Left hindlimb (tissue), 1 donor: ENCODE measurements around the gene TMX2.
"Not testable (repeated sequence)": the region's sequence is repeated elsewhere in the genome, so short reads cannot be mapped to it uniquely, and the experiment has no call there.

Experiments used
- DNase-seq: peaks from one replicate; pipeline ENCODE4 v3.0.0-alpha.2; 2018

Gene TMX2

DNA sequence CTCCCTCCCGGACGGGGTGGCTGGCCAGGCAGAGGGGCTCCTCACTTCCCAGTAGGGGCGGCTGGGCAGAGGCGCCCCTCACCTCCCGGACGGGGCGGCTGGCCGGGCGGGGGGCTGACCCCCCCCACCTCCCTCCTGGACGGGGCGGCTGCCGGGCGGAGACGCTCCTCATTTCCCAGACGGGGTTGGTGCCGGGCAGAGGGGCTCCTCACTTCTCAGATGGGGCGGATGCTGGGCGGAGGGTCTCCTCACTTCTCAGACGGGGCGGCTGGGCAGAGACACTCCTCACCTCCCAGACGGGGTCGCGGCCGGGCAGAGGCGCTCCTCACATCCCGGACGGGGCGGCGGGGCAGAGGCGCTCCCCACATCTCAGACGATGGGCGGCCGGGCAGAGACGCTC is 4.3 kb downstream of the TMX2 start:
- DNase-seq: not testable (repeated sequence)

DNA sequence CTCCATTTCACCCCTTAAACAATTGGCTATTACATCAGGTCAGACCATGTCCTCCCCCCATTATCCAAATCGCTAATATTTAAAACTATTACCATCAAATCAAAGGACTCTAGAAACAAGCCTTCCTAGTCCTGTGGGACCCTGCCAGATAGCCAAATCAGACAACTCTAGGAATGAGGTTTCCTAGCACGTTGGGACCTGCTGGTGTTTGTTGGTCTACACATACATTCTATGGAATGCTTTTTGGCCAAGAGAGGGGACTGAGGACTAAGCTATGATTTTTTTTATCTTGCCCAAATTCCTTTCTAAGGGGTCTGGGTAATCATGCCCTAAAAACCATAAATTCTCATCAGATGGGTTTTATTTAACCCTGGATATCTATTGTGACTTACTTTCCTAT is 14.8 kb downstream of the TMX2 start:
- no peak for DNase-seq

DNA sequence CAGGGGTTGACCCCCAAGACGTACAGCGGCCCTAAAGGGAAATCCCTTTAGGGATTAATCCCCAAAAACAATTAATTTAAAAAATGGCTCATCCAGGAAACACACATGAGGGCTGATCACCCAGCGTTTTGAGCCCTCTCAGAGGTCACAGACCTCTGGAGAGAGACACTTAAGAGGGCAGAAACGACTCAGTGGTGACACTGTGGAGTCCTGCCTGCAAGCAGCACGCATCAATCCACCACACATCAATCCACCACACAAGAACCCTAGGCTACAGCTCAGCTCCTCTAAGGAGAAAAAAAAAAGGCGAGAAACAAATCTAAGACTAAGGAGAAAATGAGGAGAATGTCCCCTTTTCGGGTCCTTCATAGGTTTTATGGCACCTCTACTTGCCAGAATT is 16.4 kb downstream of the TMX2 start:
- DNase-seq: no peak

DNA sequence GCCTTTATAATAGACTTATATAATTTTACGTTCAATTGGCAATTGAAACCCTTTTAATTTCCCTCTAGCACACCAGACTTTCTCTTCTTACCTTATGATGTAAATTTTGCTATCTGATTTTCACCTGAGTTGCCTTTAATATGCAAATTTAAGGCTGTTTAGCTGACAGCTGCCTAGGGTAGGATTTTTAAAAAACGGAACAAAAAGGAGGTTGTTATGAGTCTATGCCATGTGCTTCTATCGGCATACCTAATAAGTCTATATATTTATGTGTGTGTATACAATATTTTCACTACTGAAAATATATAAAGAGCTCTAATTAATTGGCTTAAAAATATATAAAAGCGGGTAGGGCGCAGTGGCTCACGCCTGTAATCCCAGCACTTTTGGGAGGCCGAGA is 17.1 kb downstream of the TMX2 start:
- DNase-seq: no peak

DNA sequence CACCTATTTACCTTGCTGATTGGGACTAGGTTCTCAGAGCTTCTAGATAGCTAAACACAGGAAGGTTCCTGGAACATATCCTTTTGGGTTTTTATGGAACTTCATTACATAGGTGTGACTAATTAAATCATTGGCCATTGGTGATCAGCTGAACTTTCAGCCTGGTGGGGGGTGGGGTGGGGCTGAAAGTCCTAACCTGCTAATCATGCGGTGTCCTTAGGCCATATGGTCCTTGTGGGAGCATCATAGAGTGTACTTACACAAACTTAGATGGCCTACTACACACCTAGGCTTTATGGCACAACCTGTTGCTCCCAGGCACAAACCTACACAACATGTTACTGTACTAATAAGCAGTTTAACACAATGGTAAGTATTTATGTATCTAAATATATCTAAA is 20.3 kb downstream of the TMX2 start:
- no peak for DNase-seq

DNA sequence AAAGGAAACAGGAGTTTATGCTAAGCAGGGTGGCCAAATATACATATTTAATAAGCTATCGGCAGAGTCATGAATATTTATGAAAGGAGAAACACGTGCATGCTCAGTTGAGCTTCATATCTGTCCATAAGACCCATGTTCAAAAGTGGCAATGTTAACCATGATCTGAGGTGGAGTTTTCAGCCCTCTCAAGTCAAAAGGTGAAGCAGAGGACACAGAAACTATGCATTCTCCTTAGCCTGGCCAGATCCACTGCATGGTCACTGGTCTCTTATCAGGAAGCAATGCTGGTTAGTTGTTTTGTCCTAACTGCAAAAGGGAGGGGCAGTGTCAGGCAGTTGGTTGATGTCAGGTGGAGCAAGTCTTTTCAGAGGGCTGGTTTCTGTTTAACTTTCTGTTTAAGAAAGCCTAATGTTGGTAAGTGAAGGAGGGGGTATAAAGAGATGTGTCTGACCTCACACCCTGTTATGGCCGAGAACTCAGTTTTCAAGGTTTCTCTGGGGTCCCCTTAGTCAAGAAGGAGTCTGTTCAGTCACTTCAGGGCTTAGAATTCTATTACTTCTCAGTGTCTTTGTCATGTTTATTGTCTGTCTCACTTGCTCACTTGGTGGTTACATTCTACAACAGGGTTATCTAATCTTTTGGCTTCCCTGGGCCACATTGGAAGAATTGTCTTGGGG is 23.4 kb downstream of the TMX2 start:
- DNase-seq: no peak

DNA sequence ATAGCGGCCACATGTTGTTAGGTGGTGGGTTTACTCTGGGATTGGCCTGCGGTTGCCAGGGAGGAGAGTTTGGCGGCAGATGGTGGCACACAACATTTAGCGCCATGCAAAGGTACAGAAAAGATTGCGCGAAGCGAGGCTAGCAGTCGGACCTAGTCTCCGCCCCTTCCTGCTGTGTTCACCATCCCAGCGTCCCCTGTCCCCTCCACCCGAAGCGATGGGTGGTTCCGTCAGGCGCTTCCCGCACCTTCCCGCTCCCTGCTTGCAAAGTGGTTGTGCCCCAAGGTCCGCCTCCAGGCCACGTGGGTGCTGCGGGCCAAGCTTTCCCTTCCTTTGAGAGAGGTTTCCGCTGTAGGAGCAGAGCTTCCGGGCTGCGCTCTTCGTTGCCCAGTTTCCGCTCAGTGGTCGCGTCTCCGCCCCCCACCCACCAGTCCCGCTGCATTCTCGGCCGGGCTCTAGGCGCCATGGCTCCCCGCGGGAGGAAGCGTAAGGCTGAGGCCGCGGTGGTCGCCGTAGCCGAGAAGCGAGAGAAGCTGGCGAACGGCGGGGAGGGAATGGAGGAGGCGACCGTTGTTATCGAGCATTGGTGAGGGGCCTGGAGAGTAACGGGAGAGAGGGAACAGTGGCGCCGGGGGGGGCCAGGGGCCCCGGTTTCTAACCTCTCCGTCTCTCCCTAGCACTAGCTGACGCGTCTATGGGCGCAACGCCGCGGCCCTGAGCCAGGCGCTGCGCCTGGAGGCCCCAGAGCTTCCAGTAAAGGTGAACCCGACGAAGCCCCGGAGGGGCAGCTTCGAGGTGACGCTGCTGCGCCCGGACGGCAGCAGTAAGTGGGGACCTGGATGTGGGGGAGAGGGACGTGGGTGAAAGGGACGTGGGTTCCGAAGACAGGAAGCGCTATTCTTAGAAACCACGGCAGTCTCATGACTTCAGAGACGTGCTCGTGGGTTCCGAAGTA is 29.0 kb downstream of the TMX2 start, which contains the start of gene SELENOH:
Gene SELENOH, plus strand, starts transcription at position 360 of the 955 bp plus-strand sequence. Its CDS starts 105 bp downstream, at position 465.
- DNase-seq: peak; percentile 98

DNA sequence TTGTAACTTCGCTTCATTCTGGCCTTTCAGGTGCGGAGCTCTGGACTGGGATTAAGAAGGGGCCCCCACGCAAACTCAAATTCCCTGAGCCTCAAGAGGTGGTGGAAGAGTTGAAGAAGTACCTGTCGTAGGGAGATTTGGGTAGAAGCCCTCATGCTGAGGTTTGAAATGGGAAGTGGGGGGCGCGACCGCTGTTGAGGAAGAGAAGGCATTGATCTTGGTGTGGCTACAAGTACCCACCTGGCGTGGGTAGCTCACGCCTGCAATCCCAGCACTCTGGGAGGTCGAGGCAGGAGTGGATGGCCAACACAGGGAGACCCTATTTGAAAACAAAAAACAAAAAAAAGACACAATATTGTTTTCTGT is 29.7 kb downstream of the TMX2 start:
- DNase-seq: no peak

DNA sequence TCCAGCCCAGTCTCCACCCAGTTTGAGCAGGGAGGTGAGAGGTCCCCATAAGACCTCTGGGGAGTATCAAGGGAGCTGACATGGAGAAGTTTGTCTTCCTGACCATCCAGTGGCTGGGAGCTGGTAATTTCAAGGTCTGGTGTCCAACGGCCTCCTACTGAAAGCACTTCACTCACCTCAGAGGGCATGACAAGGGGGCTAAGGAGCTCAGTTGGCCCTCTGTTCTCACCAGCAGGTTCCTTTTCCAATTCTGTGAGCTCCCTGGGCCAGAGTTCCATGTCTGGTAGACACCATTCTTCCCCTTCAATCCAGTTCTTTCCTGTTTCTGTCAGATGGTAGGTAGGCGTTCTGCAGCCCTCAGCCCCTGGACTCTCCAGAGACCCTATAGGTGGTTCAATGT is 32.0 kb downstream of the TMX2 start:
- DNase-seq: no peak

DNA sequence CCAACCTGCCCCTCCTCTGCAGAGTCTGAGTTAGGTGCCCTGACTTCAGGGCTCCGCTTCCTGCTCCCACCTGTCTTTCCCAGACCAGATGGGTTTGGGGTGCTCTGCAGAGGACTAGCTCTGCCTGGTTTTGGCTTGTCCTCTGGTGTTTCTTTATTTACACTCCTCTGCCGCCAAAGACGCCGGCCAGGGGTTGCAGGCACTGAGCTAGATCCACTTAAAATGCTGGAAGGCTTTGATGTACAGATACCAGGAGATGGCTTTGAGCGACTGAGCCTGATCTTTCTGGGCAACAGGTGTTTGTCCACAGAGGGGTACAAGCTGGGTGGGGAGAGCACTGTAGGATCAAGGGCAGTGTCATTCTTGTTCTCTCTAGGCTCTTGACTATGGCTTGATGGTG is 32.8 kb downstream of the TMX2 start:
- DNase-seq: no peak

DNA sequence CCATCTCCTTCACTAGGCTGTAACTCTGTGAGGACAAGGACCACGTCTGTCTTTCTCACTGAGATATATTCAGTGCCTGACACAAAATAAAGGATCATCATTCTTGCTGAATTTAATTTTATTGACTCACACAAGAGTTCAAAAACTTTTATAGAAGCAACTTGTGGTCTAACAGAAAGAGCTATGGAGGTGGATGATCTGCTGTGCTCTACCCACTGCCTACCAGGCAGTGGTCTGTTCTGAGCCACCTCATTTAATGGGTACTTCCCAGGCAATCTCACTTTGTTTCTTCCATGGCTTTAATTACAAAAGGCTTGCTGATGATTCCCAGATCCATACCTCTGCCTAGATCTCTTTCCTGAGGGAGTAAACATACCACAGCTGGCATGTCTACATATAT is 34.5 kb downstream of the TMX2 start:
- DNase-seq: no peak

DNA sequence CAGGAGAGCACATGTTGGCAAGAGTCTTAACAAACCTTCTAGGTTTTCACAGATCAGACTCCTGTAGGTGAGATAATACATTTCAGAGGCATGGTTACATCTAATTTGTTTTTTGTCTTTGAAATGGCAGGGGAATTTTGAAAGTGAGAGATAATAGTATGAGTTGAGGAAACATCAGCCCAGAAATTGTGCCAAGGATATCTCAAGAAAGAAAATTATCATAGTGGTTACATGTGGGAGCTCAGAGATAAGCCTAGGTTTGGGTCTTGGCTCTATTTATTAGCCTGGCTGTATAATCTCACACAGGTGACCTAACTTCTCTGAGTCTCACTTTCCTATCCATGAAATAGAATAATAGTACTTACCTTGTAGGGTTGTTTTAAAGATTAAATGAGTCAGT is 38.8 kb downstream of the TMX2 start:
- no peak for DNase-seq

DNA sequence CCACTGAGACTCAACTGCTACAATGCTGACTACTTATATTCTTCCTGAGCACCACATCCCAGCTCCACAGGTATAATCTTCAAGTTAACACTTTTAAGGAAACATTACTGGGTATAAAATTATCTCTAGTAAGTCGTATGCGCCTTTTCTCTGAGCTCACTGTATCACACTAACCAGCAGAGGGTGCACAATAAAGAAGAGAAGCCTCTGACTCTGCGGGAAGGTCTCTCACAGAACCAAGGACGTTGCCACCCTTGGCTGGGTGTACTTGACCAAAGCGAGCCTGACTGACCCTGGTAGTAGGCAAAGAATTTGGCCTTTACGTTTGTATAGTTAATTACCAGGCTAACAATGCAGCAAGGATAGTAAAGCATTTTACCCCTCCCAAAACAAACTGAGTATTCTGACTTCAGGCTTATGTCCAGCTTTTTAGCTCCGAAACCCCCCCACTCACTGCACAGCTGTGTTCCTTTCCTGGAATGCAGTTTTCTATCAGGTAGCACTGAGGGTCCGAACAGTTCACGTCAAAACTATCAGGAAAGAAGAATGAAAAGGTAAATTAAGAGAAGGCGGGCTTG is 39.4 kb downstream of the TMX2 start, which contains the start of gene BTBD18:
Gene BTBD18, minus strand, starts transcription at position 144 of the 578 bp plus-strand sequence. CDS start 631 bp downstream, outside the sequence.
- no peak for DNase-seq

DNA sequence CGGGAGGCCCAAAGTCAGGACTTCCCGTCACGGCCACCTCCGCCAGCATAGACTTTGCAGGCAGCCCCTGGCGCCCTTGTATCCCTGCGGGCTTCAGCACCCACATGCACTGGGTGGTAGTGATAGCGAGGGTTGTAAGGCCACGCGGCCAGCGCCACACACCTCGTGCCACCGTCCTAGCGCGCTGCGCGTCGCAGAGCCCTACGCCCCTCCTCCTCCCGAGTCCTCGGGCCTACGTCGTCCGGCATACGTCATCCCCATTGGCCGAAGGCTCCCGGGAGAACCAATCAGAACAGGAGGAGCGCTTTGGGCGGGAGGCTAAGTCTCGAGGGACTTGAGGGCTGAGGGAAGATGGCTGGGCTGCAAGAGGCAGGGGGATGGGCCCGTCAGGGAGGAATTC is 40.6 kb downstream of the TMX2 start:
- DNase-seq: no peak

DNA sequence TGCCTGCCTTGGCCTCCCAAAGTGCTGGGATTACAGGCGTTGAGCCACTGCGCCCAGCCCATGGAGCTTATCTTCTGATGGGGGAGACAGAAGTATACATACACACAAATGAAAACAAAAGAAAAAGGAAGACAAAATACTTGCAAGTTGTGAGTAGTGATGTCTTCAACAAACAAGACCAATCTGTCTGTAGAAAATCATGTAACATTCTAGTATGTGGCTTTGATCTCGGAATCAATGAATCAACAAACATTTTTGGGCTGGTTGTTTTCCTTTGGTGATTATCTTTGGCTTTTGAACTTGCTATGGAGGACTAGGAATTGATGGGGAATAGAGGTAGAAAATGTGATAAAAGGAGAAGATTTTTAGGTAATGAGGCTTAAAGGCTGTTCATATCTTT is 45.8 kb downstream of the TMX2 start:
- DNase-seq: no peak

DNA sequence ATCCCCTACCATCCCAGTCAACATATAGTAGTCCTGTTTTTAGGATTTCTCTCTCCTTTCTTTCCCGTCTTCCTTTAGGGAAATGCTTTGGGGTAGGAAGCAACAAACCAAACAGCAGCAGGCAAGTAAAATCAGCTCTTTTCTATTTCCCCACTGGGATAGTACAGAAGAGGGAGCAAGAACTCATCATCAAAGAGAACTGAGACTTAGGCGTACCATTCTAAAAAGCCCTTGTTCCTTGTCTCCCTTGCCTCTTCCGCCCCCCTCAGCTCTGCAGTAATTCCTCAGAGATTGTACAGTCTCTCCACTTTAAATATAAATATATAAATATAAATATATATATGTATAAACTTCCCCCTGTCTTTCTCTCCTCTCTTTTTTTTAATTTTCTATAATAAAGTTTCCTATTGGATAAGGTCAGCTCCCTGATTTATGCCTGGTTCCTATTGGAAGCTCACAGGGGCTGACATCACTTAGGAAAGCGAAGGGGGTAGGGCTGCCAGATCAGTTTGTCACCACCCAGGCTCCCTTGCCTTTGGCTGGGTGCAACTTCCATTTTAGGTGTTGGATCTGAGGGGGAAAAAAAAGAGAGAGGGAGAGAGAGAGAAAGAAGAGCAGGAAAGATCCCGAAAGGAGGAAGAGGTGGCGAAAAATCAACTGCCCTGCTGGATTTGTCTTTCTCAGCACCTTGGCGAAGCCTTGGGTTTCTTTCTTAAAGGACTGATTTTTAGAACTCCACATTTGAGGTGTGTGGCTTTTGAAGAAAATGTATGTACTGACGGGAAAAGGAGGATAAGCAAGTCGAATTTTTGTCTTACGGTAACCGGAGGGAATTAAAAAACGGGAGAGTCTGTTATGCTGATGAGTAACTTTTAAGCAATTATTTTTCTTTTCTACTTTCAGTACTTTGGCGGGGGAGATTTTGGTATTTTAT is 49.2 kb downstream of the TMX2 start, which contains the start of gene CTNND1:
Gene CTNND1, plus strand, starts transcription at position 502 of the 934 bp plus-strand sequence. CDS start 29,677 bp downstream, outside the sequence.
- DNase-seq: peak; percentile 94

DNA sequence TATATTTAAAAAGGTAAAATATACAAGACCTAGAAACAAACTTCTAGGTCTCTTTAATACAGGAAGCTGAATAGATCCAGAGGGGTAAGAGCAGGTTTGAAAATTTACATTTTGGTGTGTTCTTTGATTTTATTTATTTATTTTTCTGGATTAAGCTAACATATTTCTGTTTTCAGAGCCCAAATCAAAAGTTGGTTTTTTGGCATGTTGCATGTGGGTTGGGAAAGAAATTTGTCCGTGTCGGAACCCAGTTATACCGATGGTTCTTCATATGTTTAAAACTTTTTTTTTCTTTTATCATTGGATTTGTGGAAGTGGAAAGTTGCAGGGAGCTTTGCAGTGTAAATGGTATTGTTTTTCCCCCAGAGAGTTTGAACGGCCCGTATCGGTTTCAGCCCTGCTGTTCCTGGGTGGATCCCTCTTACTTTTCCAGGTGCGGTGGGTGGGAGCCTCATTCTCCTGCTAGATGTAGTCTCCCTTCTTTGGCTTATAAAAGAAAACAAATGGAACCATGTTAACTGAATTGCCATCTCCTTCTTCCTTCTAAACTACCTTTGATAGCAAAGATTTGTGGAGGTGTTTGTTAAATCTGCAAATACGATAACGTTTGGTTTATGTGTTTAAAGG is 50.0 kb downstream of the TMX2 start:
- DNase-seq: peak; percentile 41

DNA sequence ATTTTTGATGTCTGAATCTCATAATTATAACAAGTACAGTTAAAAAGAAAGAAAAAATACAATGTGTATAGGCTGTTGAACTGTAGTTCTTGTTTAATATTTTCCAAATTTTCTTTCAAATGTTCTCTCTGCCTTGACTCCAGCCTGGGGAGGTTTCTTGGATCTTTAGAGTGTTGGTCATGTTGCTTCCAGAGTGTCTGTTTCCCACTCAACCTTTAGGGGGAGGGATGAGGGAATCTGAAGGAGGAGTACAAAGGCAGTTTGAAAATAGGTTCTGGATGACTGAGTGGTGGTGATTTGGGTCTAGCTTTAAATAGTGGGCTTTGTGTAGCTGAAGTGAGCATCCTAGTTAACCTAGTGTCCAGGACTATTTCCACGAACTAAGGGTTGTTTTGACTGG is 51.2 kb downstream of the TMX2 start:
- DNase-seq: peak; percentile 34

DNA sequence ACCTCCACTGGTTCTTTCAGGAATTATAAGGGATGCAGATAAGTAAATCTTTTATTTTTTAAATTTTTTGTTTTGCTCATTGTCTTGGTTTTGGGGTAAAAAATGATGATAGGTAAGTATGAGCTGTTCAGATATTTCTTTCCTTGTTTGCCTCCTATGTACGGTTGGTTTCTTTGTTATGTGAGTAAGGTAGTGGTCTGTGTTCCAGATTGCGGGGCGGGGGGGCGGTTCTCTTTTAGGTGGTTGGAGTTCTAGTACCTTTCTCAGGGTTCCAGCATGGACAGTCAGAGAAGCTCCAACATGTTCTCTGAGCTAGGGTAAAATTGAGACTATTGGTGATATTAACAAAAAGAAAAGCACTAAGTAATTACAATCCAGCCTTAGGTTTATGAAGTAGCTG is 51.6 kb downstream of the TMX2 start:
- no peak for DNase-seq

DNA sequence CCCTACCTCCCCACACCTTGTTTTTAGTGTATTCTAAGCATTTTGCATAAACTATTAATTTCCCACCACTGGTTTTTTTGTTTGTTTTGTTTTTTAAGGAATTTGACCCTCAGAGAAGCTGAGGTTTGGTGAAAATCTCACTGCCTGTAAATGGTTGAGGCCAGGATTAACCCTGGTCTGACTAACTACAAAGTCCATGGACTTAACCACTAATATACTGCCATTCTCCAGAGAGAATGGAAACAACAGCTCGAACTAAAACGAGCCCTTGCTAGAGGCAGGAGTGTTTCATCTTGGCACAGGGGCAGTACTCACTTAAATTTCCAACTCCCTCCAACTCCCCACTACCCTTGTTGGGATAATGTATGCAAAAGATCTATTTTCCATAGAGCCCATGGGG is 52.2 kb downstream of the TMX2 start:
- DNase-seq: no peak

DNA sequence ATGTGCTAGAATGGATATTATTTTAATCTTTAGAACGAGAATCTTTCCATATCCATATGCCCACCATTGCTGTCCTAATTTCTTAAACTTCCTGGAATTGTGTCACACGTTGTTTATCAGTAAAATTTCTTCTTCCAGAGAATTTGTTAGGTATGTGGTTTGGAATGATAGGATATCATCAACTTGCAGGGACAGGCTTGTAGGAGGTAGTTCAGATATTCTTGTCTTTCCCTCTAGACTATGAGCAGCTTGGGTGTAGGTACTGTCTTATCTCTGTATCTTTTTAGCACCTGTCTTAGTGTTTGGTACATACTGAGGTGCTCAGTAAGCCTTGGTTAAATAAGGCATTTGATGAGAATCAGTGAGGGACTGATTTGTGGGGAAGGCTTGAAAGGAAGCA is 52.6 kb downstream of the TMX2 start:
- DNase-seq: no peak

DNA sequence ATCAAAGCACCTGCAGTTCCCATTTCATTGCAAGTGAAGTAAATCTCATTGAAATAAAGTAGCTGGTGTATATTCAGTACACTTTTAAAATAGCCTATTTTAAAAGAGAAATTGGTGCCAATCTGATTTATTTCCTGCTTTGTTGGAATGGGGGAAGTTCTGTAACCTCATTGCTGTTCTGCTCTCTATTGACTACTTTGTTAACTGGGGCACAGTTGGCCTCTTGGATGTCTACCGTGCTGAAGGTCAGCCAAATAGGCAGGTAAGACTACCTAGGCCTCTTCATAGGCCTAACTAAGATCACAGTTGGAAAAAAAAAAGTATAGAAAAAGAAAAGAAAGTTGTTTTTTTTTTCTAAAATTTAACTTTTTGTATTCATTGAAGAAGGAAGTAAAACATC is 58.4 kb downstream of the TMX2 start:
- no peak for DNase-seq
